T-helper 1 cell treated with Interleukin-12 subunit alpha and Interleukin-12 subunit beta and Interleukin-4 antibody, amounts not matched to agents 30 μg/mL and 1 μg/mL, for 36 hours (primary cell): ENCODE results near the gene CLEC4A.
"Not testable (repeated sequence)": the region's sequence is repeated elsewhere in the genome, so short reads cannot be mapped to it uniquely, and the experiment has no call there.

Experiments used
- H3K27ac Mint-ChIP-seq: one replicate; pipeline ENCODE4 v1.8.0; 2021; ENCODE audit warnings: mild to moderate bottlenecking, mixed read lengths
- H3K27me3 Mint-ChIP-seq: one replicate; pipeline ENCODE4 v1.8.0; 2021; ENCODE audit warnings: low read depth, mixed read lengths
- H3K36me3 Mint-ChIP-seq: one replicate; pipeline ENCODE4 v1.8.0; 2021; ENCODE audit warnings: low read depth, mixed read lengths
- H3K4me1 Mint-ChIP-seq: one replicate; pipeline ENCODE4 v1.8.0; 2021; ENCODE audit warnings: low read depth, mixed read lengths
- H3K4me3 Mint-ChIP-seq: one replicate; pipeline ENCODE4 v1.8.0; 2021; ENCODE audit warnings: mild to moderate bottlenecking, moderate library complexity, mixed read lengths
- H3K9me3 Mint-ChIP-seq: one replicate; pipeline ENCODE4 v1.8.0; 2021; ENCODE audit warnings: mixed read lengths

CLEC4A gene

GRCh38 chr12:8123124-8123912 is at the start of gene CLEC4A:
TSS of gene CLEC4A (plus strand) at chr12:8123617. CDS start at chr12:8123879, 262 bp downstream.
- Mint-ChIP-seq H3K27ac (no peak within 1 kb of the TSS), H3K4me3 (no peak within 1 kb of the TSS), H3K27me3 (no peaks in the 10 kb centered on the region)

GRCh38 chr12:8075935-8076334 is 47.5 kb upstream of the CLEC4A start:
- H3K4me1 Mint-ChIP-seq = peaks cover 9% of the 10 kb centered on the region

More at GRCh38 chr12:8123124-8123912, at the start of gene CLEC4A:
- H3K36me3 Mint-ChIP-seq = peaks cover 8% of the 10 kb centered on the region
- H3K4me1 Mint-ChIP-seq = peaks cover 8% of the 10 kb centered on the region
- no peaks in the 10 kb centered on the region for H3K9me3 Mint-ChIP-seq

GRCh38 chr12:8076366-8076765 is 47.1 kb upstream of the CLEC4A start:
- no peak overlapping the region for H3K4me3 Mint-ChIP-seq
- peaks cover 13% of the 10 kb centered on the region for H3K4me1 Mint-ChIP-seq
- no peaks in the 10 kb centered on the region for H3K36me3 Mint-ChIP-seq
- no peak overlapping the region for H3K27ac Mint-ChIP-seq
- H3K27me3 Mint-ChIP-seq = peaks cover 12% of the 10 kb centered on the region
- H3K9me3 Mint-ChIP-seq = no peaks in the 10 kb centered on the region

More at GRCh38 chr12:8075935-8076334, 47.5 kb upstream of the CLEC4A start:
- Mint-ChIP-seq H3K36me3 (no peaks in the 10 kb centered on the region), H3K9me3 (no peaks in the 10 kb centered on the region), H3K27ac (no peak overlapping the region), H3K4me3 (no peak overlapping the region), H3K27me3 (peaks cover 12% of the 10 kb centered on the region)

- no peaks in the 10 kb centered on the region for H3K36me3 Mint-ChIP-seq
- H3K27me3 Mint-ChIP-seq = peaks cover 4% of the 10 kb centered on the region
- H3K9me3 Mint-ChIP-seq = no peaks in the 10 kb centered on the region
- peaks cover 13% of the 10 kb centered on the region for H3K4me1 Mint-ChIP-seq
- no peak overlapping the region for H3K27ac Mint-ChIP-seq
- H3K4me3 Mint-ChIP-seq = no peak overlapping the region
Measured at GRCh38 chr12:8077207-8077606, 46.2 kb upstream of the CLEC4A start.

GRCh38 chr12:8078398-8078797 is 45.0 kb upstream of the CLEC4A start:
- Mint-ChIP-seq H3K9me3 (no peaks in the 10 kb centered on the region), H3K4me3 (no peak overlapping the region), H3K4me1 (peaks cover 15% of the 10 kb centered on the region), H3K27me3 (no peaks in the 10 kb centered on the region), H3K36me3 (no peaks in the 10 kb centered on the region), H3K27ac (no peak overlapping the region)

GRCh38 chr12:8078916-8079315 is 44.5 kb upstream of the CLEC4A start:
- no peak overlapping the region for H3K4me3 Mint-ChIP-seq

GRCh38 chr12:8080120-8080519 is 43.3 kb upstream of the CLEC4A start:
- H3K27me3 Mint-ChIP-seq = no peaks in the 10 kb centered on the region
- H3K27ac Mint-ChIP-seq = peak overlapping the region; percentile 21
- H3K36me3 Mint-ChIP-seq = peaks cover 6% of the 10 kb centered on the region

More at GRCh38 chr12:8078916-8079315, 44.5 kb upstream of the CLEC4A start:
- H3K27me3 Mint-ChIP-seq = no peaks in the 10 kb centered on the region
- H3K27ac Mint-ChIP-seq = no peak overlapping the region
- peaks cover under 1% of the 10 kb centered on the region for H3K36me3 Mint-ChIP-seq
- H3K4me1 Mint-ChIP-seq = peaks cover 16% of the 10 kb centered on the region
- H3K9me3 Mint-ChIP-seq = no peaks in the 10 kb centered on the region

GRCh38 chr12:8081251-8081920 is 42.0 kb upstream of the CLEC4A start:
- no peaks in the 10 kb centered on the region for H3K27me3 Mint-ChIP-seq
- no peaks in the 10 kb centered on the region for H3K9me3 Mint-ChIP-seq
- H3K4me1 Mint-ChIP-seq = peaks cover 27% of the 10 kb centered on the region
- peak overlapping the region; percentile 96 for H3K27ac Mint-ChIP-seq
- H3K36me3 Mint-ChIP-seq = peaks cover 11% of the 10 kb centered on the region
- peak overlapping the region; percentile 94 for H3K4me3 Mint-ChIP-seq

More at GRCh38 chr12:8080120-8080519, 43.3 kb upstream of the CLEC4A start:
- Mint-ChIP-seq H3K9me3 (no peaks in the 10 kb centered on the region), H3K4me1 (peaks cover 24% of the 10 kb centered on the region), H3K4me3 (peak overlapping the region; percentile 20)

- Mint-ChIP-seq H3K36me3 (peaks cover 14% of the 10 kb centered on the region), H3K27me3 (no peaks in the 10 kb centered on the region), H3K4me1 (peaks cover 31% of the 10 kb centered on the region), H3K4me3 (peak overlapping the region; percentile 94), H3K9me3 (no peaks in the 10 kb centered on the region), H3K27ac (peak overlapping the region; percentile 96)
Measured at GRCh38 chr12:8082808-8083100, 40.7 kb upstream of the CLEC4A start.

GRCh38 chr12:8084351-8084750 is 39.1 kb upstream of the CLEC4A start:
- Mint-ChIP-seq H3K4me3 (peak overlapping the region; percentile 72), H3K27ac (peak overlapping the region; percentile 78), H3K4me1 (peaks cover 44% of the 10 kb centered on the region), H3K36me3 (peaks cover 21% of the 10 kb centered on the region)
- not testable (repeated sequence) for H3K9me3 Mint-ChIP-seq, H3K27me3 Mint-ChIP-seq

- H3K27ac Mint-ChIP-seq = peak overlapping the region; percentile 88
- peaks cover 31% of the 10 kb centered on the region for H3K4me1 Mint-ChIP-seq
- no peaks in the 10 kb centered on the region for H3K9me3 Mint-ChIP-seq
- H3K36me3 Mint-ChIP-seq = peaks cover 46% of the 10 kb centered on the region
- peak overlapping the region; percentile 81 for H3K4me3 Mint-ChIP-seq
- H3K27me3 Mint-ChIP-seq = no peaks in the 10 kb centered on the region
Measured at GRCh38 chr12:8087666-8088065, 35.8 kb upstream of the CLEC4A start.

GRCh38 chr12:8088574-8088973 is 34.8 kb upstream of the CLEC4A start:
- peak overlapping the region; percentile 88 for H3K27ac Mint-ChIP-seq
- H3K4me3 Mint-ChIP-seq = peak overlapping the region; percentile 81
- H3K36me3 Mint-ChIP-seq = peaks cover 52% of the 10 kb centered on the region
- peaks cover 29% of the 10 kb centered on the region for H3K4me1 Mint-ChIP-seq
- no peaks in the 10 kb centered on the region for H3K27me3 Mint-ChIP-seq
- no peaks in the 10 kb centered on the region for H3K9me3 Mint-ChIP-seq

- H3K27me3 Mint-ChIP-seq, H3K27ac Mint-ChIP-seq, H3K4me3 Mint-ChIP-seq, H3K9me3 Mint-ChIP-seq: not testable (repeated sequence)
- H3K4me1 Mint-ChIP-seq = peaks cover 25% of the 10 kb centered on the region
- peaks cover 52% of the 10 kb centered on the region for H3K36me3 Mint-ChIP-seq
Measured at GRCh38 chr12:8089277-8089676, 34.1 kb upstream of the CLEC4A start.

GRCh38 chr12:8089716-8090115 is 33.7 kb upstream of the CLEC4A start:
- H3K4me1 Mint-ChIP-seq = peaks cover 20% of the 10 kb centered on the region
- H3K27me3 Mint-ChIP-seq = no peaks in the 10 kb centered on the region
- H3K27ac Mint-ChIP-seq = no peak overlapping the region
- no peaks in the 10 kb centered on the region for H3K9me3 Mint-ChIP-seq
- H3K4me3 Mint-ChIP-seq = no peak overlapping the region
- H3K36me3 Mint-ChIP-seq = peaks cover 52% of the 10 kb centered on the region

GRCh38 chr12:8093291-8093690 is 30.1 kb upstream of the CLEC4A start:
- Mint-ChIP-seq H3K4me1 (peaks cover 11% of the 10 kb centered on the region), H3K4me3 (no peak overlapping the region), H3K9me3 (no peaks in the 10 kb centered on the region), H3K27me3 (no peaks in the 10 kb centered on the region), H3K36me3 (peaks cover 68% of the 10 kb centered on the region), H3K27ac (no peak overlapping the region)
